ENCODE data around the gene DSG2. TPM values are rescaled to one million over a fixed set of nuclear protein-coding genes. Genes with fewer than 3 reads are reported as not detected.

The DSG2 gene
- total RNA-seq, 1 experiment from 2014 or later, result 123 TPM

- TF ChIP-seq MAX (IDR thresholded peaks at IDR 0.05) (no peak), EZH2 (IDR thresholded peaks at IDR 0.05) (no peak), ZBTB33 (IDR thresholded peaks at IDR 0.05; ENCODE audit: extremely low read depth, insufficient replicate concordance, low read length) (no peak), YY1 (IDR thresholded peaks at IDR 0.05; ENCODE audit: extremely low read depth, insufficient replicate concordance, low read depth, low read length) (no peak), SIN3A (IDR thresholded peaks at IDR 0.05; ENCODE audit: low read depth) (no peak), EGR1 (IDR thresholded peaks at IDR 0.05; ENCODE audit: low read depth) (no peak), SRF (IDR thresholded peaks at IDR 0.05; ENCODE audit: low read depth) (no peak), POLR2A (IDR thresholded peaks at IDR 0.05; ENCODE audit: borderline replicate concordance, extremely low read depth, insufficient read depth, insufficient read length) (no peak), SP1 (IDR thresholded peaks at IDR 0.05; ENCODE audit: low read depth) (no peak), ZFX (IDR thresholded peaks at IDR 0.05) (no peak)
These were observed 74.4 kb downstream of the DSG2 start (continued) for GRCh38 chr18:31572368-31572767.

GRCh38 chr18:31573051-31573450 is 75.1 kb downstream of the DSG2 start:
- CTCF ChIA-PET, result no interaction called here
- no peaks in the 10 kb centered on the region for H3K4me1 ChIP-seq (ENCODE audit: control insufficient read depth in 1 of 2, insufficient read depth in 2 of 2, low read length in 2 of 2)
- no peak overlapping the region for H3K4me2 ChIP-seq (ENCODE audit: low read length)
- TF ChIP-seq CTCF (IDR thresholded peaks at IDR 0.05 in 2 of 3, conservative IDR thresholded peaks at IDR 0.05 in 1 of 3; ENCODE audit: borderline replicate concordance in 1 of 3, insufficient read depth in 1 of 3, low read depth in 2 of 3, low read length in 2 of 3), result no peak
- TF ChIP-seq FOSL1 (IDR thresholded peaks at IDR 0.05; ENCODE audit: low read depth), result no peak
- TF ChIP-seq EZH2phosphoT487 (IDR thresholded peaks at IDR 0.05; ENCODE audit: borderline replicate concordance), result no peak
- TF ChIP-seq CBX3 (IDR thresholded peaks at IDR 0.05; ENCODE audit: low read depth), result no peak
- TF ChIP-seq ZFX (IDR thresholded peaks at IDR 0.05), result no peak
- TF ChIP-seq YY1 (IDR thresholded peaks at IDR 0.05; ENCODE audit: extremely low read depth, insufficient replicate concordance, low read depth, low read length), result no peak
- no peak for TF ChIP-seq RAD21 (IDR thresholded peaks at IDR 0.05; ENCODE audit: low read depth)
- TF ChIP-seq POLR2AphosphoS5 (IDR thresholded peaks at IDR 0.05; ENCODE audit: low read depth, low read length), result no peak
- TF ChIP-seq CEBPB (IDR thresholded peaks at IDR 0.05; ENCODE audit: low read depth), result no peak
- no peak for TF ChIP-seq REST (IDR thresholded peaks at IDR 0.05; ENCODE audit: low read depth)
- no peak for TF ChIP-seq POLR2A (IDR thresholded peaks at IDR 0.05; ENCODE audit: borderline replicate concordance, extremely low read depth, insufficient read depth, insufficient read length)
- TF ChIP-seq MAX (IDR thresholded peaks at IDR 0.05), result no peak

More at GRCh38 chr18:31573051-31573450, 75.1 kb downstream of the DSG2 start:
- no peak for DNase-seq (ENCODE audit: low read depth, low spot score)
- no peak overlapping the region for H2AFZ ChIP-seq (ENCODE audit: low read depth, low read length, poor library complexity, severe bottlenecking)
- RAD21 ChIA-PET (ENCODE audit: low non-redundant PET in 1 of 2, low total read pairs in 2 of 2, uncharacterized antibody in 2 of 2, unreplicated experiment in 2 of 2), result no interaction called here
- H3K9me3 ChIP-seq (ENCODE audit: control insufficient read depth in 1 of 2, insufficient read depth in 1 of 2, low read depth in 1 of 2, low read length in 2 of 2), result no peaks in the 10 kb centered on the region
- POLR2A ChIA-PET, result no interaction called here
- no TSS peak for BruUV-seq (replicated peaks)
- no peaks in the 10 kb centered on the region for H3K9me2 ChIP-seq (ENCODE audit: insufficient read depth)
- H3K36me3 ChIP-seq (ENCODE audit: control insufficient read depth in 1 of 2, insufficient read depth in 2 of 2, low read length in 2 of 2), result no peaks in the 10 kb centered on the region
- intact Hi-C loops (cut with micrococcal nuclease), result no loop called here
- H4K20me1 ChIP-seq (ENCODE audit: insufficient read depth), result no peaks in the 10 kb centered on the region
- H3K27ac ChIP-seq (ENCODE audit: low read depth, low read length), result no peak overlapping the region
- H3K4me3 ChIP-seq (replicated peaks in 1 of 2; ENCODE audit: low read depth in 1 of 2, low read length in 2 of 2), result no peak overlapping the region
- H3K79me2 ChIP-seq (ENCODE audit: insufficient read depth, low read length), result no peaks in the 10 kb centered on the region
- ATAC-seq, result no peak
- H3K27me3 ChIP-seq (ENCODE audit: insufficient read depth, low read length), result no peaks in the 10 kb centered on the region
- H3K9ac ChIP-seq (ENCODE audit: low read length), result no peak overlapping the region

Measured in HCT116 (cell line).